COLO668 (cell line): Measurements from ENCODE around the gene STOX2.

Experiments used
- DNase-seq: peaks from one replicate; lab custom pipeline; 2025; ENCODE audit not compliant: unreplicated experiment; lab: John Stamatoyannopoulos, UW

STOX2 gene

DNA sequence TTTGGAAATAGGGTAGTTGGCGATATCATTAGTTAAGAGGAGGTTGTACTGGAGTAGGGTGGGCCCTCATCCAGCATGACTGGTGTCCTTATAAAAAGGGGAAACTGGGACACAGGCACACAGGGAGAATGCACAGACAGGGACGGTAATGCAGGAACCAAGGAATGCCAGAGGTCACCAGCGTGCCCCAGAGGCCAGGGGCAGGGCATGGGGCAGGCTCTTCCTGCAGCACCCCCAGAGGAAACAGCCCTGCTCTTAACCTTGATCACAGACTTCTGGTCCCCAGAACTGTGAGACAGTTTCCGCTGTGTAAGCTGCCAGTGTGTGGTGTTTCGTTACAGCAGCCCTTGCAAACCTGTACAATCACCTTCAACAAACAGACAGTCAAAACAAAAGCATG, 15.9 kb upstream of the STOX2 start:
- DNase-seq: no peak

- no peak for DNase-seq
These were observed 7.9 kb upstream of the STOX2 start for GRCh38 chr4:183897193-183897592.

GRCh38 chr4:183898456-183898855, 6.7 kb upstream of the STOX2 start:
- DNase-seq: no peak

- no peak for DNase-seq
These were observed 1.9 kb upstream of the STOX2 start for GRCh38 chr4:183903021-183903760.

GRCh38 chr4:183905593-183906488, 734 bp downstream of the STOX2 start:
- DNase-seq: peak; percentile 24

- no peak for DNase-seq
These were observed 1.3 kb downstream of the STOX2 start for GRCh38 chr4:183906489-183906738.

DNA sequence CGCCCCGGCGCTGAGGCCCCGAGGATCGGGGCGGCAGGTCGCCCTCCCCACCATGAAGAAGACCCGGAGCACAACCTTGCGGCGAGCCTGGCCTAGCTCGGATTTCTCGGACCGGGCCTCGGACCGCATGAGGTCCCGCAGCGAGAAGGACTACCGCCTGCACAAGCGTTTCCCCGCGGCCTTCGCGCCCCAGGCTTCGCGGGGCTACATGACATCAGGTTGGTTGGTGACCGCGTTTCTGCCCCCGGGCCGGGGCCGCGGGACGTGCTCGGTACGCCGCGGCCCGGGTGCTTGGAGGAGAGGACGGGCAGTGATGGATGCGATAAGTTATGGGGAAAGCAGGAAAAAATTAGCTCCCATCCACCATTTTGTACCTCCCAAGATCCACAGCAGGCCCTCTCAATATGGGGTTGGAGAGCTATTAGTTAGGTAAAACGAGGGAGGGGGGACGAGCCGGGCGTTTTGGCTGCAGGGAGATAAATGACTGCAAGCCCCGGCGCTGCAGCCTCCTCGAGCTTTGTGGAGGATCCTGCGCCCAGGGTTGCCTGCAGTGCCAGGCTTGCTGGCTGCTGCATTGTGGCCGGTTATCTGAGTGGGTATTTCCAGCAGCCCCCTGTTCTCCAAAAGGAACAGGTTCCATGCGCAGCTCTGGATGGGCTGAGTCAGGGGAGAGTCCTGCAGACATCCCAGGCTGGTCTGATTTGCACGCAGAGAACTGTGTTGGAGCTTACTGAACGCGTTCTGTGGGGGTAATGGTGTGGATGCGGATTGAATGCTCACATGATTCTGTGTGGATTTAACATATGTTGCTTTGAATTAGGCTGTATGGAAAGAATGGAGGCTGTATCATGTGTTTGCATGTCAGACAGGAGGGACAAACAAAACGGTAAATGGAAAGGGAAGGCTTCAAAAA, 1.9 kb downstream of the STOX2 start:
- DNase-seq: no peak

DNA sequence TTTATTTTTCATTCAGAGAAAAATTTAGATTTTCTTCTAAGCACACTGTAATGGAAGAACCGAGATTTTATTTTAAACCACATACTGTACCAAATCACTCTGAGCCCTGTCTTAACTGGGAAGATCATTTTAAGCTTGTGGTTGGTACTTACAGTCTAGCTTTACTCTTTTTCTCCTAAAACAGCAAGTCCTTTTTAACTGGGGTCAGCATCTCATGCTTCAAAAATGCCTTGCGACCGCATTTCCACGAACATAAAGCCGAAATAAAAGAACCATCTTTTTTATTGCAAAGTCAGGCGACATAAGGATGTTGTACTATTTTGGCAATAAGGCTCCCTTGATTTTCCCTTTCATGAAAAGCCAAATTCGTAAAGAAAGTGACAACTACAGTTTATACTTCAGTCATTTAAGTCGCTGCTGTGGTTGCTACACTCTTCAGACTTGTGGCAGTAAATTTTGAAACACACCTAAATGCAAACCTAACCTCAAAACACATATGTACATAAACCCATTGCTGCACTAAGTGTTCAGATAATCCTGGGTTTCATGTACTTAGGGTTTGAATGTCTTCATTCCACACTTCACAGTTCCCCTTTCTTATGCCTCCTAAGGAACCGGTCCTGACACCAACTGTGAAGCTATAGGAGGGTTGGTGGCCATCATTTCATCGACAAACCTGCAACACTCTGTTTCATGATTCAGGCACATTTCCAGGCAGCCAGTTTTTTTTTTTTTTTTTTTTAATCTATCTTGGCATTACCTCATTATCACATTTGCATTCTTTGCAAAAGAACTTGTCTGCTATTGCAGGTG, 3.0 kb downstream of the STOX2 start:
- DNase-seq: no peak

DNA sequence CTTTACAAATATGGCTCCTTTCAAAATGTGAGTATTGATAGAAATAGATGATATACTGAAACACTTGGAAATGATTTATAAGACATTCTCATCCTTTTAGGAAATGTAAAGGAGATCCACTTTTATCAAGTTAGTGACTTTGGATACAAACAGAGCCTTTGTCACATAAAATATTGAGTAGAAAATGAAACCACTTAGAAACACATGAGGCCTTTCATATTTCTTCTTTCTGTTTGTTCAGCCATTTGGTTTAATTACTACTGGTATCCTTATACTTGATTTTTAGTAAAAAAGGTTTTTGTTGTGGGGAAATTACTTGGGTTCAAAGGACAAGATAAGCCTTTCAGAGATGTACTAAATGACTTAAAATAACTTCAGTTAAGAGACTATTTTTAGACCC, 4.1 kb downstream of the STOX2 start:
- DNase-seq: no peak

DNA sequence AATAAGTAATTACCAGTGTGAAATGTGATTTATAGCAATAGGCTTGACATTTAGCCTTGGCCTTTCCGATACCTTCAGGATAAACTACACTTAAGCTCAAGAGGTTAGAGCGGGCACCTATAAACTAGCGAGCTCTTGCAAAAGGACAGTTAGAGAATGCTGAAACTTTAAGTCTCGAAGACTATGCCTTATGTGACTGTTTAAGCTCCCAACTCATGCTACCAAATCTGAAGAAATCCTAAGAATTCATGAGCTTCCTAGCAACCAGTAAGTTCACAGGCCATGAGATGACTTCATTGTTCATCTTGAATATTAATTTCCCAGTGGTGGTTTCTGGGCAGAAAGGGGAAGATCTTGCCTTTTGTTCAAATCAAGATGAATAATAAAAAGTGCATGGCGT, 4.7 kb downstream of the STOX2 start:
- no peak for DNase-seq

DNA sequence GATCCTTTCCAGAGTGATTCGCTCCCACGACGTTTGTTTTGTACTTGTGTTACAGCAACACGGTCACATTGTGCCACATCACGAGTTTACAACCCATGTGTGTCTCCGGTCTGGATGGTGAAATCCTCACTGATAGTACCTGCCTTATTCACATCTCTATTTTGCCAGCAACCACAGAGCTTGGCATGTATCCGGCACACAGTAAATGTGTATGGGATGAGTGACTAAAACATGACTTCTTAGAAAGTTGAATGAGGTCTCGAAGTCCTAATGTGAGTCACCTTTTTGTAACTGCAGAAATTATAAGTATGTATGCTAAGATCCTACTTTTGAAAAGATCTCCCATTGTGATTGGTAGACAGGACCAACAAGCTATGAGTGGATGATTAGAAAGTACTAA, 7.5 kb downstream of the STOX2 start:
- DNase-seq: no peak

GRCh38 chr4:183915976-183916375, 10.9 kb downstream of the STOX2 start:
- no peak for DNase-seq

- no peak for DNase-seq
These were observed 13.6 kb downstream of the STOX2 start for GRCh38 chr4:183918696-183919095.

DNA sequence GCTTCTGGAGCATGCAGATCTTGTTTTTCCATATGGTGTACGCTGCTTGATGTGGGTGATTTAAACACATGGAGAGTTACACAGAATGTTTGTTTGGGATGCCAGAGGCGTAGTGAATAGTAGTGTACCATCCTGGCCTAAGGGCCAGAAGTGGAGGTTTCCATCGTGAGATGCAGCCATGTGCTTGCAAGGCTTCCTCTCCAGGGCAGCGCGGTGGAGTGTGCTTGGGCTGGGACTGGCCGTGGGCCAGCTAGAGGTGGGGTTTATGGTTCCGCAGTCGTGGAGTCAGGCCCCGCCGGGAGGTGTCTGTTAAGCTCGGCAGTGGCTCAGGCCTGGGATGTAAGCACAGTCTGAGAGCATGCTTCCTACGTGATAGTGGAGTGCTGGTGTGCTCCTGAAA, 14.0 kb downstream of the STOX2 start:
- DNase-seq: no peak

- no peak for DNase-seq
These were observed 15.4 kb downstream of the STOX2 start for GRCh38 chr4:183920512-183920911.

DNA sequence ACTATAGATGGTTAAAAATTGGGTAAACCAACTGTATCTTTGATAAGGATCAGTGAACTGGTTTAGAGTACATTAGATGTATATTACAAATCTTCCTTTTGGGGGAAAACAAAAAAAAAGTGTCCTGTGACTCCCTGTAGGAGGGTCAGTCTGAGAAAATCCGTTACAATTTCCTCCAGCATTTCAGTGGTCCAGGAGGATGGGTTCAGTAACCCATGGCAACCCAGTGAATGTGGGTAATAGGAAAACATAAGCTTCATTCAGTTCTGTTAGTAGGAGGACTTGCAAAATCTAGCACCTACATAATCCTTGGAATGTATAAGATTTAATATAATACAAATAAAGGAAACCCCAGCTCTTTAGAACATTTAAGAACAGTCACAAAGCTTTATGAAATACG, 16.2 kb downstream of the STOX2 start:
- DNase-seq: no peak

- DNase-seq: no peak
These were observed 19.4 kb downstream of the STOX2 start for GRCh38 chr4:183924362-183925044.

DNA sequence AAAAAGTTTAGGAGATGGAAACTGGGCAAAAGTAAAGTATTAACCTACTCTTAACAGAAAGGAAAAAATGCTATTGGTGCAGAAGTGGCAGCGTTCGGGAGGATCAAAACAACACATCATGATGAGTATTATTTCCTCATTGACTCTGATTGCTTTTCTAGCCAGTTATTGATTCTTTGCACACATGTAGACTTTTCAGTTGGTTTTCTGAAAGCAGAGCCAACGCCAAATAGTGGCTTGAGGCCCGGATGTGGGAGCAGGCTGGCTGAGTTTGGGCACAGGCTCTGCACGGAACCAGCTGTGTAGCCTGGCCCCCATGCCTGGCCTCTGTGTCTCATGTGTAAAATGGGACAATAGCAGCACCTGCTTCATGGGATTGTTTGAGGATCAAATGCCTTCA, 21.8 kb downstream of the STOX2 start:
- no peak for DNase-seq

DNA sequence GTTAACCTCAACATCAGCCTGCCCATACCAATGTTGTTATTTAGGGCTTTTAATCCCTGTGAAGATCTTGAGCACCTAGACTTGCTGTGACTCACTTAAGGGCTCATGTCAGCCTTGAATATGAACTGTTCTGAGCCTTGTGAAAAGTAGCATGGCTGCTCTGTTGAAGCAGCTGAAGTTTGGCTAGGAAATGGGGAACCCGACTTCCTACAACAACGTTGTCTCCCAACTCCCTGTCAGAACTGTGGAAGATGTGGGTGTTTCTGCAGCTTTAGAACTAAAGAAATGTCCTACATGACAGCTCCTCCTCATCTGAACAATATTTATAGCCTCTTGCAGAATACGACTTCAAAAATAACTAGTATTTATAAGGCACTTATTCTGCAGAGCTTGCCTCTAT, 27.5 kb downstream of the STOX2 start:
- DNase-seq: no peak

DNA sequence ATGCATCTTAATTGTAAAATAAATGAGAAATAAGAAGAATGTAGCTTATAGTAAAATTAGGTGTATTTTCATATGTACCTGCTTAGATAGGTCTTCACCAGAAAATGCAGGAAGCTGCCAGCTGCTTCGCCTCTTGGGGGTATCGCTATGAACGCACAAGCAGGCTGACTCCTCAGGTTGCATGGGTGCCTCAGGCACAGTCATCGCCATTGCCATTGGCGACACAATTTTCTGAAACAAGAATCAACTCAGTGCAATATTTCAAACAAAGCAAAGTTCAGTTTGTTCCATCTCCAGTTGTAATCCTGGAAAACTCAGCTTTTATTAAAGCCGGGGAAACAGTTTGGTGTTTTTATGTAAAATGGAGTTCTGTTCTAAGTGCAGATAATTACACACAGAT, 29.7 kb downstream of the STOX2 start:
- no peak for DNase-seq
